22Rv1 (cell line): ENCODE measurements around the gene SEMA3C.

Experiments used
- CTCF ChIP-seq: fragments of 450-650 bp; IDR thresholded peaks from 2 replicates; pipeline ENCODE4 v1.5.1; 2017; ENCODE audit warnings: mild to moderate bottlenecking
- ZFX ChIP-seq: fragments of 450-650 bp; IDR thresholded peaks from 2 replicates; pipeline ENCODE4 v1.6.1; 2017; ENCODE audit warnings: antibody characterized with exemption, borderline replicate concordance

- TF ChIP-seq CTCF (no peak), ZFX (no peak)
These were observed 219.1 kb downstream of the SEMA3C start for GRCh38 chr7:80699721-80700256.
